SK-N-DZ (cell line): Measurements from ENCODE around the gene ABLIM1.

Experiments
- DNase-seq: peaks from one replicate; pipeline ENCODE4 v3.0.0-alpha.2; 2015; ENCODE audit warnings: low spot score
- small RNA-seq, 2 experiments: library from RNA; depleted of rRNA; stranded (forward); fragments of <200 nt; gene quantifications; one replicate each; pipeline ENCODE3, GENCODE V24; 2014

Gene ABLIM1

DNA sequence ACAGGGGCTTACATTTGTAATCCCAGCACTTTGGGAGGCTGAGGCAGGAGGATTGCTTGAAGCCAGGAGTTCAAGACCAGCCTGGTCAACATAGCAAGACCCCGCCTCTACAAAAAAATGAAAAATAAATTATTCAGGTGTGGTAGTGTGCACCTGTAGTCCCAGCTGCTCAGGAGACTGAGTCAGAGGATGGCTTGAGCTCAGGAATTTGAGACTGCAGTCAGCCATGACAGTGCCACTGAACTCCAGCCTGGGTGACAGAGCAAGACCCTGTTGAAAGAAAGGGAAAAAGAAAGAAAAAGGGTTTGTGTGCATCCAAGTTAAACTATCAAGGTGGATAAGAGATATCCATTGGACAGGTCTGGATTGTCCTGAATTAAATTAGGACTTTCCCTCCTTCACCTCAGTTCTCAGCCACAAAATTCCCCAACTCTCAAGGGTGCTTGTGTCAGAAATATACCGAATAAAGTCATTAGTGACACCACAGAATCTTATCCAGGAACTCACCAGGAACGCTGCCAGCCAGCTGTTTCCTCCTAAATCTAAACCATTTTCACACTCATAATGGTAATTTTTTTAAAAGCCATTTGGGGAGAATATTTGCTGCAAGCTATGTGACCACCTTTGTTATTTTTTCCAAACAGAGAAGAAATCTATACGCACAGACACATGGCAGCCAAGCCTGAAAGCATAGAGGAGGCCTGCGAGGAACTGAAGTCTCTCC lies 265.8 kb downstream of the ABLIM1 start:
- no peak for DNase-seq

DNA sequence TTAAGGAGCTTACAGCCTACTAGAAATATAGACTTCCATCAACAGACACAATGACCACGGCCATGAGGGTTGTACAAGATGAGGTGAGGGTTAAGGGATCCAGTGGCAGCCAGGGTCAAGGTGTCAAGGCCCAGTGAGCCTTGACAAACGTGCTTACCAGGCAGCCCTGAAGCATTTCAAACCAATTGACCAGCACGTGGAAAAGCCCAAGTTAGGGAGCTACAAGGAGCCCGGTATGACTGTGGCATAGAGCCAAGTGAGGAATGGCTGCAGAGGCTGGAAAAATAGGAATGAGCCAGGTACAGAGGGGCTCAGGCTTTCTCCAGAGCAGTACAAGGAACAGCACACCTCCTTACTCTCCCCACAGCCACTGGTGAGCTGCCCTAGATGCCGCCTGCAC lies 266.5 kb downstream of the ABLIM1 start:
- DNase-seq: no peak

DNA sequence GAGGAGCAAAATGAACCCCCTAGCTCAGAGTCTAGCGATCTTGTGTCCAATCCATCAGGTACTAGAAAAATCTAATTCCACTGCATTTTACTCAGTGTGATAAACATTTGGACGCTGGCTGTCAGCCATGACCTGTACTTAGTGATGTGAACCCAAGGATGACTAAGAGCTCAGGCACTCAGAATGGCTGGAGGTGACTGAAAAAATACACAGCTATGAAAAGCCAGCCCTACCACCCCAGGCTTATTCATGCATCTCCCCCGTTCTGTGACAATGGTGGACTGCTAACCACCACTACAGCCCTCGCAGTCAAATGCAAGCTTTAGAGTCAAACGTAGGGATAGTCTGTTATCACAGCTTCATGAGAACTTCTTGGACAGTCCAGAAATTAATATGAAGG lies 268.6 kb downstream of the ABLIM1 start:
- no peak for DNase-seq

DNA sequence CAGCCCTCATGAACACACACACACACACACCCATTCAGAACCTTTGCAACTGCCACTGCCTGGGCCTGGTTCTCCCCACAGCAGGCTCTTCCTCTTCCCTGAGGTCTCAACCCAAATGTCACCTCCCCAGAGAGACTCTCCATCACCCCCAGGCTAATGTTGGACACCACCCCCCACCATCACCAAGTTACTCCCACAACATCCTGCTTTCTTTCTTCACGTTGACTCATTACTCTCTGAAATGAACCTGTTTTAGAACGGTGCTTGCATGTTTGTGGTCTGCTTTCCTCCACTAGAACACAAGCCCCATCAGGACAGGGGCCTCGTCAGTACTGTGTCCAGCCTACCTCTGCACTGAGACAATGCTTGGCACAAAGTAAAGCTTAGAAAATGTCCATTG lies 269.8 kb downstream of the ABLIM1 start:
- DNase-seq: no peak

DNA sequence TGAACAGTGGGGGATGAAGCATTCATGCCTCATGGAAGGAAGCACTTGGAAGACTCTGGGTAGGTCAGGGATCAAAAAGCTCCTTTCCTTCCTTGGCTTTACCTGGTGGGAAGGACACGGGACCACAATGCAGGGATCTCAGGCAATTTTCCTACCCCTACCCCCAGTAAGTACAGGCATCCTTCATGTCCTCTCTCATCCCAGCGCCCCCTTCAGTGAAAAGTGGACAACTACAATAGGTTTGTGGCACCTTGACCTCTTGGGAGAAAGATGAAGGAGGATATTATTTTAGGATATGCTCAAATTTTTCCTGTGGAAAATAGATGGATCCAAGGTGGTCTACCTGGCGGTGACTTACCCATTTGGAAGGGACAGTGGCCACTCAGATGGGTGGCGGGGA lies 270.3 kb downstream of the ABLIM1 start:
- DNase-seq: no peak

DNA sequence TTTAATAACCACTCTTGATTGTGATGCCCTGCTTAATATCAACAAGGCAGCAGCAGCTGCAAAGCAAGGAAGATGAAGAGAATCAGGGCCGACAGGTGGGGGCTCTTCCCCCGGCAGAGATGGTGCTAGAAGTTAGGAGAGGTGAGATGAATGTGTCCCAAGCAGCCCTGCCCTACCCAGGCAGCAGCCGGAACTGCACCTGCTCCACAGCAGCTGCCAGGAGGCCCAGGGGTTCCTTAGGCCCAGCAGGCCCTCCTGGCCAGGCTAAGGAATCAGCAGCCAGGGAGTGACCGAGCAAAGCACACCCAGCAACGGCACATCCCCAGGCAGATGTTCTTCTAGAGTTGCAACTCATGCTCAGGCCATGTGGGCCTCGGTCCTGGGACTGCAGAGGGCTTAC lies 271.6 kb downstream of the ABLIM1 start:
- no peak for DNase-seq

DNA sequence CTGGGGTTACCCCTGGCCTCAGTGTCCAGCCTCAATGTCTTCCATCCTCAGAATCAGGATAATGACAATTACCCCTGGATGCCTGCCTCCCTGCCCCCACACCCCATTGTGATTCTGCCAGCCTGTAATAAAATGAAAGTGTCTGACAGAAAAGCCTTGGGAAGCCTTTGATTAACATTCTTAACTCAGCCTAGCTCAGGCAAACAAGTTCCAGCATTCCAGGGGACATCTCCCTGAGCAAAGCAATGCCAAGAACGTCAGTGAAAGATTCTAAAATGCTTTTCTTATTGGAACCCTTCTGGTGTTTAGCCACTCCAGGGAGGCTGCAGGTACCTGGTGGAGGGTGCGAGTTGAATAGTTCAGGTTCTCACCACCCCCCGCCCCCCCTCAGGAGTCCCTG lies 272.5 kb downstream of the ABLIM1 start:
- no peak for DNase-seq

DNA sequence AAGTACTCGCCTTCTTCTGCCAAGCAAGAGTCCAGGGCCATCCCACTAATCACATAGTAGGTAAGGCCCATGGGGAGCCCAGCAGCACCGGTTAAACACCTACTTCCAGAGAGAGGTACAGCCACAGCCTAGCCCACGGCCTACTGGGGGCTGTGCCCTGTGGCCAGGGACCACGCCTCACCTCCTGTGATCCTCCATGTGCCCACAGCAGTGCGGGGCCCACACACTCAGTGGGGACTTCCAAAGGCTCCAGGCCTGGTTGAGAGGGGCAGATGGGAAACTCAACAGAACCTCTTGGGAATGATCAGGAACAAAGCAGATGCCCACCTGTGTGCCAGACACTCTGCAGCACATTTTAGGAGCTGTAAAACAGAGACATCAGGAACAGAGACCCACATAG lies 273.5 kb downstream of the ABLIM1 start:
- no peak for DNase-seq

DNA sequence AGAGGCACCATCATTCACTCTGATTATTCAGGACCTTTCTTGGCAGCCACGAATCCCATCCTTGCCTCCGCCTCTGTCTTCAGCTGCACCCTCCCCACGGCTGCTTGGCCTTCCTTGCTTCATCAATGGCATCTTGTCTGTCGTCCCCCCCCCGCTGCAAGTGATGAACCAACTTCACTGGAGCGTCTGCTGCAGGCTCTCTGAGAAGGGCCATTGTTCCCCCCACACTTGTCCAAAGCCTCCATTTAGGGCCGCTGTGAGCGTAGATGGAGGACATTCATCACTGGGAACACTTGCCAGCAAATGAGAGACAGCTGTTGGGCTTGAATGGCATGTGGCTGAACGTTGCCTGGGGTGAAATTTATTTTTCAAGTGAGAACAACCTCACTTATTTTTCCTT lies 273.9 kb downstream of the ABLIM1 start:
- DNase-seq: no peak

Small RNA genes within 50 kb of the gene (small RNA-seq; reads per million reads assigned to genes)
- gene RN7SL384P: 0 to 0.27 reads per million in 2 experiments
